OCI-LY7 (cell line): Measurements from ENCODE around the gene REELD1. TPM values are rescaled to one million over a fixed set of nuclear protein-coding genes. Genes with fewer than 3 reads are reported as not detected.

Experiments
- BruUV-seq: library from RNA; stranded (reverse); fragments of 400-500 nt; replicated peaks from 2 replicates; lab custom pipeline; 2021; lab: Mats Ljungman, UMichigan
- CTCF ChIA-PET: fragments of 300-600 bp; sonication (Branson Sonifier 250); formaldehyde crosslinking; loops from one replicate; lab custom pipeline; 2022; ENCODE audit warnings: antibody characterized with exemption; ENCODE audit not compliant: unreplicated experiment; lab: Charles Lee
- POLR2A ChIA-PET: fragments of 300-600 bp; sonication (Branson Sonifier 250); formaldehyde crosslinking; loops from one replicate; lab custom pipeline; 2022; ENCODE audit warnings: antibody characterized with exemption; lab: Charles Lee
- DNase-seq: peaks from one replicate; pipeline ENCODE4 v3.0.0-alpha.2; 2015; ENCODE audit warnings: low spot score
- H2AFZ ChIP-seq: fragments of 200-600 bp; sonication (generic), shearing (Covaris generic); 2 replicates; pipeline ENCODE4 v1.6.1; 2014; ENCODE audit warnings: mild to moderate bottlenecking, antibody characterized with exemption, low read length, moderate library complexity
- H3K27ac ChIP-seq: fragments of 200-600 bp; sonication (generic); 2 replicates; pipeline ENCODE4 v1.5.1; 2014; ENCODE audit warnings: mixed run types, low read depth, mild to moderate bottlenecking, moderate library complexity, low read length, inconsistent platforms; ENCODE audit not compliant: poor library complexity, severe bottlenecking
- H3K36me3 ChIP-seq: fragments of 200-600 bp; sonication (generic); 2 replicates; pipeline ENCODE4 v1.6.1; 2014; ENCODE audit warnings: mild to moderate bottlenecking, antibody characterized with exemption, low read length, moderate library complexity, mixed read lengths; ENCODE audit not compliant: insufficient read depth
- H3K4me1 ChIP-seq: fragments of 200-600 bp; sonication (generic); 2 replicates; pipeline ENCODE4 v1.5.1; 2014; ENCODE audit warnings: mild to moderate bottlenecking, low read length; ENCODE audit not compliant: insufficient read depth, poor library complexity, severe bottlenecking
- H3K4me2 ChIP-seq: fragments of 200-600 bp; sonication (generic); 2 replicates; pipeline ENCODE4 v1.6.1; 2014; ENCODE audit warnings: mild to moderate bottlenecking, low read length
- H3K4me3 ChIP-seq: fragments of 200-600 bp; sonication (generic); 2 replicates; pipeline ENCODE4 v1.5.1; 2014; ENCODE audit warnings: mild to moderate bottlenecking, low read depth, low read length; ENCODE audit not compliant: poor library complexity, severe bottlenecking
- H3K79me2 ChIP-seq: fragments of 200-600 bp; sonication (generic); 2 replicates; pipeline ENCODE4 v1.6.1; 2016; ENCODE audit warnings: low read depth, mild to moderate bottlenecking, low read length, moderate library complexity, mixed read lengths; ENCODE audit not compliant: insufficient read depth
- H3K9me2 ChIP-seq: fragments of 200-600 bp; sonication (generic); 2 replicates; pipeline ENCODE4 v1.6.1; 2016; ENCODE audit warnings: mild to moderate bottlenecking, low read length, mixed read lengths; ENCODE audit not compliant: insufficient read depth
- H3K9me3 ChIP-seq: fragments of 200-600 bp; sonication (generic); 2 replicates; pipeline ENCODE4 v1.6.1; 2014; ENCODE audit warnings: mild to moderate bottlenecking, mixed run types, low read length, mixed read lengths
- H4K20me1 ChIP-seq: fragments of 200-600 bp; sonication (generic); 2 replicates; pipeline ENCODE4 v1.6.1; 2014; ENCODE audit warnings: mild to moderate bottlenecking, antibody characterized with exemption, low read length, moderate library complexity, mixed read lengths; ENCODE audit not compliant: insufficient read depth
- CTCF ChIP-seq: fragments of 200-600 bp; sonication (generic); conservative IDR thresholded peaks from 2 replicates; pipeline ENCODE4 v1.5.1; 2014; ENCODE audit warnings: mild to moderate bottlenecking, antibody characterized with exemption, low read length, moderate library complexity, mixed read lengths
- EZH2phosphoT487 ChIP-seq: fragments of 200-600 bp; sonication (generic); IDR thresholded peaks from 2 replicates; pipeline ENCODE4 v1.6.1; 2018; ENCODE audit warnings: low read depth, borderline replicate concordance, mild to moderate bottlenecking, mixed run types, antibody characterized with exemption, low read length, moderate library complexity, mixed read lengths
- intact Hi-C: fragments of 100-400 bp; cut with micrococcal nuclease; formaldehyde crosslinking; loops from one replicate; pipeline ENCODE4 v1.10.0; 2022; ENCODE audit not compliant: unreplicated experiment
- total RNA-seq, 2 experiments: library from RNA; depleted of rRNA in 1 of 2; stranded (reverse); fragments of >200 nt in 1 of 2; shearing (Covaris generic) in 1 of 2; gene quantifications; 2 replicates each; pipeline ENCODE4 v1.2.3, GENCODE V29; 2014 to 2022

REELD1 gene
- total RNA-seq, 2 experiments from 2014 or later, result 0.63 TPM; not detected in 1

DNA sequence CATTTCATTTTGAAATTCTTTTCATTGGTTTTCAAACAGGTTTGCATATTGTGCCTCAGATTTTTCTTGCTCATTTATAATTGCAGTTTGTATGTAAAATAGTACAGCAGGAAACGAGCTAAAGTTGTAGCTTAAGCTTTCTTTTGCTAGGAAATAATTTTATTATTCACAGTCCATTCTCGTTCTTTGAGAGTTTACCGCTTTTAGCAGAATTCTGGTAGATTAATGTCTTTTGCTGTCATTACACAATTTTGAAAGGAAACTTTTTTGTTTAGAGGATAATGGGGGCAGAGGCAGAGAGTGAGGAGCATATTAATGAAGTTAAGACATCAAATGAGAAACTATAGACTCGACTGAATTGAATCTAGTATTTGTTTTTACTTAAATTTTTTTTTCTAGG lies 28.3 kb upstream of the REELD1 start:
- Histone ChIP-seq H3K4me2 (no peak overlapping the region), H4K20me1 (no peaks in the 10 kb centered on the region), H3K79me2 (peaks cover 15% of the 10 kb centered on the region; the same call in 1 of the 2 replicates), H3K27ac (no peak overlapping the region), H3K4me3 (no peak overlapping the region), H2AFZ (no peak overlapping the region), H3K4me1 (no peaks in the 10 kb centered on the region), H3K9me2 (no peaks in the 10 kb centered on the region), H3K9me3 (no peaks in the 10 kb centered on the region), H3K36me3 (peaks cover 82% of the 10 kb centered on the region)
- intact Hi-C loops, result no loop called here
- TF ChIP-seq CTCF, result no peak
- no peak for TF ChIP-seq EZH2phosphoT487
- ChIA-PET POLR2A (interaction anchor here (0.6 to 0.7 kb wide), 2 partner anchors 16 to 691 kb away, joined by 3 to 5 read pairs; no protein-coding TSS in a partner anchor), CTCF (no interaction called here)
- no peak for DNase-seq
- BruUV-seq, result no TSS peak

DNA sequence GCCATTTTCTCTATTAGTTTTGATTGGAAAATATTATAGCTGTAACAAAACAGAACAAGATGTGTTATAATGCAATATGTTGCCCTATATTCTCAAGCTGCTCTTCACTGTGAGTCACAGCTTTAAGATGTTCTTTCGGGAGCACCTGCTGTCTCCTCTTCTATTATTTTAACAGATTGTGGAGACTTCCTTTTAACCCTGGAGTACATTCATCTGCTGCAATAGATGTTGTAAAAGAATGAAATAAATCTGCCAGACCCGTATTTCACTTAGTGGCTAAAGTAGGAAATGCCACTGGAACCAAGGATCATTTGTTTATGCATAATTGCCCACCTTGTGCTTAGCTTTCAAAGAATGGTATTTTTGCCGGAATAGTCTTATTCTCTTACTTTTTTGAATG lies 27.7 kb upstream of the REELD1 start:
- H3K27ac ChIP-seq, result no peak overlapping the region
- no TSS peak for BruUV-seq
- H3K79me2 ChIP-seq, result peaks cover 10% of the 10 kb centered on the region; the same call in 1 of the 2 replicates
- intact Hi-C loops, result no loop called here
- no peaks in the 10 kb centered on the region for H4K20me1 ChIP-seq
- H3K36me3 ChIP-seq, result peaks cover 87% of the 10 kb centered on the region
- ChIA-PET CTCF (no interaction called here), POLR2A (interaction anchor here (0.6 kb wide), 2 partner anchors 216 to 691 kb away, joined by 3 read pairs; no protein-coding TSS in a partner anchor)
- no peak overlapping the region for H2AFZ ChIP-seq
- TF ChIP-seq EZH2phosphoT487 (no peak), CTCF (no peak)
- H3K9me3 ChIP-seq, result no peaks in the 10 kb centered on the region
- H3K4me1 ChIP-seq, result no peaks in the 10 kb centered on the region
- H3K4me3 ChIP-seq, result no peak overlapping the region
- DNase-seq, result no peak
- H3K9me2 ChIP-seq, result no peaks in the 10 kb centered on the region
- H3K4me2 ChIP-seq, result no peak overlapping the region

DNA sequence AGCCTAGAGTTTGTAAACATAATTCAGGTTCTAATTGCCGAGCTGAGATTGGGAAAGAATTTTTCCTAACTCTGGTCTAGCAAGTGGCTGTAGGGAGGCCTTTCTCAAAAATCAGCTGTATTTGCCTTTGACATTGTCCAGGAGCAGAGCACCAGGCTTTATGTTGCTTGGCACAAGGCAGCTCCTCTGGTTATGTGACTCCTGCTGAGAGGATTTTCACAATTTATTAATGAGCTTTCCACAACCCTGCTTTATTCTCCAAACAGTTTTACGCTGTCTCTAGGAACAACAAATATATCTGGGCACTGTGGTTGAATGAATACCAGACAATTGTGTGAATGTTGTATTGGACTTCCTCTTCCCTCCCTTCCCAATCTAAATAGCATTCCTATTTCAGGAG lies 23.9 kb upstream of the REELD1 start:
- no peaks in the 10 kb centered on the region for H3K79me2 ChIP-seq
- no peak overlapping the region for H3K4me3 ChIP-seq
- H3K9me3 ChIP-seq, result no peaks in the 10 kb centered on the region
- no peaks in the 10 kb centered on the region for H4K20me1 ChIP-seq
- no peak for DNase-seq
- CTCF ChIA-PET, result interaction anchor here (0.7 kb wide), 1 partner anchor 251 kb away, joined by 3 read pairs; no protein-coding TSS in a partner anchor
- no peak overlapping the region for H3K27ac ChIP-seq
- intact Hi-C loops, result no loop called here
- TF ChIP-seq EZH2phosphoT487 (no peak), CTCF (no peak)
- no TSS peak for BruUV-seq
- H3K36me3 ChIP-seq, result peaks cover 71% of the 10 kb centered on the region
- H3K4me1 ChIP-seq, result no peaks in the 10 kb centered on the region
- no peak overlapping the region for H3K4me2 ChIP-seq
- H3K9me2 ChIP-seq, result no peaks in the 10 kb centered on the region
- POLR2A ChIA-PET, result interaction anchor here (2.1 kb wide), 1 partner anchor 13 kb away, joined by 5 read pairs; no protein-coding TSS in a partner anchor
- no peak overlapping the region for H2AFZ ChIP-seq
